ENCODE data around the gene MKRN1.
"Not testable (repeated sequence)": the region's sequence is repeated elsewhere in the genome, so short reads cannot be mapped to it uniquely, and the experiment has no call there.

Gene MKRN1

DNA sequence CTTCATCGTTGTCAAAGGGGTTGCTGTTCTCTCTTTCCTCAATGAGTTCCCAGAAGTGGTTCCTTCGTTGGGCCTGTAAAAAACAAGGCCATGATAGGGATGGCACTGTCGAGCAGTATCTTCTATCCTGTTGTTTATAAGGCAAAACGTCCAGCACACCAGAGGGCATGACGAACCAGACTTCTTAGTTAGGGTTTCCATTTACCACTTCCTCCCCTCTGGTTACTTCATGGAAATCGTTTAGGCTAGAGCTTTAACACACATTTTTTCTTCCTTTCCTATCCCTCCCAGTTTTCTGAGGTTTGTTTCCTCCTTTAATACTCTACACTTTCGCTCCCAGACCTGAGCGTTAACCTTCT lies 24.7 kb downstream of the MKRN1 start:
- TF ChIP-seq, protein P1, sequence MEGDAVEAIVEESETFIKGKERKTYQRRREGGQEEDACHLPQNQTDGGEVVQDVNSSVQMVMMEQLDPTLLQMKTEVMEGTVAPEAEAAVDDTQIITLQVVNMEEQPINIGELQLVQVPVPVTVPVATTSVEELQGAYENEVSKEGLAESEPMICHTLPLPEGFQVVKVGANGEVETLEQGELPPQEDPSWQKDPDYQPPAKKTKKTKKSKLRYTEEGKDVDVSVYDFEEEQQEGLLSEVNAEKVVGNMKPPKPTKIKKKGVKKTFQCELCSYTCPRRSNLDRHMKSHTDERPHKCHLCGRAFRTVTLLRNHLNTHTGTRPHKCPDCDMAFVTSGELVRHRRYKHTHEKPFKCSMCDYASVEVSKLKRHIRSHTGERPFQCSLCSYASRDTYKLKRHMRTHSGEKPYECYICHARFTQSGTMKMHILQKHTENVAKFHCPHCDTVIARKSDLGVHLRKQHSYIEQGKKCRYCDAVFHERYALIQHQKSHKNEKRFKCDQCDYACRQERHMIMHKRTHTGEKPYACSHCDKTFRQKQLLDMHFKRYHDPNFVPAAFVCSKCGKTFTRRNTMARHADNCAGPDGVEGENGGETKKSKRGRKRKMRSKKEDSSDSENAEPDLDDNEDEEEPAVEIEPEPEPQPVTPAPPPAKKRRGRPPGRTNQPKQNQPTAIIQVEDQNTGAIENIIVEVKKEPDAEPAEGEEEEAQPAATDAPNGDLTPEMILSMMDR (IDR thresholded peaks at IDR 0.05; ENCODE audit: low read length): no peak
- TF ChIP-seq EZH2 (IDR thresholded peaks at IDR 0.05; ENCODE audit: borderline replicate concordance, low read length): no peak
- H3K4me3 ChIP-seq (ENCODE audit: low read depth, low read length, poor library complexity, severe bottlenecking): no peak overlapping the region

DNA sequence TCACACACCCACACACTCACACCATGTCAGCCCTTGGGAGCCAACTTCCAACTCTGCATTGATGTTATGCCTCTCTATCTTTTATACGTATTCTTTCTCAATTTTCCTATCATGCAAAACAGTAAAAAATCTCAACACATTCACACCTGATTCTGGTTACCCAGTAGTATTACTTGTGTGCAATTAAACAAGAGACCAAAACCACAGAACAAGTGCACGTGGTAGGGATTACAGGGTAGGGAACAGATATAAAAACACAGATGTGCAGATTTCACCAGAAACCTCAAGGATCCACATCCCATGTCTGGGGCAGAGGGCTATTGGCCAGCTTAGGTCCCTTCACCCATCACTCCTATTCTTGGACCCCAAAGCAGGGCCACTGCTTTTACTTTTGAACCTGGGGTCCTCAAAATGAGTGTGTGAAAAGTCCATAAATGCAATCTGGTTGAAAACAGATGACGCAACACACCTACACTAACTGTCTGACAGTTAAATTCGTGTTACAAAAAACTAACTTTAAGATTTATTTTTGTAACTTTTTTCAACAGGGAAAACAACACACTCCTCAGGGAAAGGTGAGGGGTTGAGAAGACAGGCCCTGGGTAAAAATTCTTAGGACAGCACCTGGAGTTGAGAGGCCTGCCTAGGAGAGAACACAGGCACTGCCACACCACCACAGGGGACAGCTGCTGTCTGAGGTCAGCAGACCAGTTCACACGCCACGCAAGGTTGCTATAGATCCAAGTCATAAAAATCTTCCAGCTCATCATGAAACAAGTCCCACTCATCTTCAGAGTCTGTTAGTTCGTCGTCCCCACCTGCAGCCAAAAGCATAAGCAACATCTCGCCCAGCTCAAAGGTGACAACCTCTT lies 25.3 kb downstream of the MKRN1 start:
- not testable (repeated sequence) for H4K20me1 ChIP-seq (ENCODE audit: insufficient read depth, low read length); H3K27ac ChIP-seq (ENCODE audit: low read depth, low read length, poor library complexity, severe bottlenecking); H2AFZ ChIP-seq (ENCODE audit: low read length); H3K4me2 ChIP-seq (ENCODE audit: low read length); H3K4me3 ChIP-seq (ENCODE audit: low read depth, low read length, poor library complexity, severe bottlenecking); H3K27me3 ChIP-seq (ENCODE audit: insufficient read depth, low read length); H3K9me3 ChIP-seq (ENCODE audit: low read length); H3F3A ChIP-seq (ENCODE audit: insufficient read depth, low read length); H3K79me2 ChIP-seq (ENCODE audit: insufficient read depth, low read length); H3K9ac ChIP-seq (ENCODE audit: low read length); H3K9me2 ChIP-seq (ENCODE audit: low read depth, low read length); H3K4me1 ChIP-seq (ENCODE audit: insufficient read depth, low read length, severe bottlenecking)
- peaks cover 68% of the 10 kb centered on the region for H3K36me3 ChIP-seq (ENCODE audit: insufficient read depth, low read length)

More for the DNA sequence above, 24.7 kb downstream of the MKRN1 start:
- H3K36me3 ChIP-seq (ENCODE audit: insufficient read depth, low read length): peaks cover 74% of the 10 kb centered on the region
- H2AFZ ChIP-seq (ENCODE audit: low read length): no peak overlapping the region
- H3K27ac ChIP-seq (ENCODE audit: low read depth, low read length, poor library complexity, severe bottlenecking): no peak overlapping the region
- no peaks in the 10 kb centered on the region for H3K9me3 ChIP-seq (ENCODE audit: low read length)
- H4K20me1 ChIP-seq (ENCODE audit: insufficient read depth, low read length): no peaks in the 10 kb centered on the region
- no peaks in the 10 kb centered on the region for H3K9me2 ChIP-seq (ENCODE audit: low read depth, low read length)
- H3K4me1 ChIP-seq (ENCODE audit: insufficient read depth, low read length, severe bottlenecking): no peaks in the 10 kb centered on the region
- H3F3A ChIP-seq (ENCODE audit: insufficient read depth, low read length): no peaks in the 10 kb centered on the region
- H3K4me2 ChIP-seq (ENCODE audit: low read length): no peak overlapping the region
- H3K79me2 ChIP-seq (ENCODE audit: insufficient read depth, low read length): no peaks in the 10 kb centered on the region
- no peaks in the 10 kb centered on the region for H3K27me3 ChIP-seq (ENCODE audit: insufficient read depth, low read length)
- no peak overlapping the region for H3K9ac ChIP-seq (ENCODE audit: low read length)

DNA sequence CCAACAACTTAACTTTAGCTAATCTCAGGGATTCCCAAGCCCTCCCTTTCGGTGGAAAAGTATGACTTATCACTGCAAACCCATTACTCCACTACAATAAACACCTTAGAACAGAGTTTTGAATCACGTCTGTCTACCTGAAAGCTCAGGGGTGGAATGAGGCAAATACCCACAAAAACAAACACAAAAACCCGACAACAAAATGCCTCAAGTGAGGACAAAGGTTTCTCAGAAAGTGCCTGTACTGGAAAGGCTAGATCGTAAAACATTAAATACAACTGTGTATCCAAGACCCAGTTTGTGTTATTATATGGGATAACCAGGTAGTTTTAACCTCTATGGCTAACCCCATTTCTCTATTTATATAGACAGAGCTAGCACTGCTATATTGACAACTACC lies 26.0 kb downstream of the MKRN1 start:
- no peaks in the 10 kb centered on the region for H3F3A ChIP-seq (ENCODE audit: insufficient read depth, low read length)
- no peaks in the 10 kb centered on the region for H3K9me2 ChIP-seq (ENCODE audit: low read depth, low read length)
- no peak overlapping the region for H3K4me3 ChIP-seq (ENCODE audit: low read depth, low read length, poor library complexity, severe bottlenecking)
- no peaks in the 10 kb centered on the region for H4K20me1 ChIP-seq (ENCODE audit: insufficient read depth, low read length)
- H3K4me2 ChIP-seq (ENCODE audit: low read length): no peak overlapping the region
- no peak overlapping the region for H2AFZ ChIP-seq (ENCODE audit: low read length)
- no peaks in the 10 kb centered on the region for H3K4me1 ChIP-seq (ENCODE audit: insufficient read depth, low read length, severe bottlenecking)
- H3K9me3 ChIP-seq (ENCODE audit: low read length): no peaks in the 10 kb centered on the region
- no peak overlapping the region for H3K27ac ChIP-seq (ENCODE audit: low read depth, low read length, poor library complexity, severe bottlenecking)
- TF ChIP-seq, protein P1 (IDR thresholded peaks at IDR 0.05; ENCODE audit: low read length): no peak
- no peak for TF ChIP-seq EZH2 (IDR thresholded peaks at IDR 0.05; ENCODE audit: borderline replicate concordance, low read length)
- no peak overlapping the region for H3K9ac ChIP-seq (ENCODE audit: low read length)
- H3K27me3 ChIP-seq (ENCODE audit: insufficient read depth, low read length): no peaks in the 10 kb centered on the region
- no peaks in the 10 kb centered on the region for H3K79me2 ChIP-seq (ENCODE audit: insufficient read depth, low read length)
- peaks cover 60% of the 10 kb centered on the region for H3K36me3 ChIP-seq (ENCODE audit: insufficient read depth, low read length)

DNA sequence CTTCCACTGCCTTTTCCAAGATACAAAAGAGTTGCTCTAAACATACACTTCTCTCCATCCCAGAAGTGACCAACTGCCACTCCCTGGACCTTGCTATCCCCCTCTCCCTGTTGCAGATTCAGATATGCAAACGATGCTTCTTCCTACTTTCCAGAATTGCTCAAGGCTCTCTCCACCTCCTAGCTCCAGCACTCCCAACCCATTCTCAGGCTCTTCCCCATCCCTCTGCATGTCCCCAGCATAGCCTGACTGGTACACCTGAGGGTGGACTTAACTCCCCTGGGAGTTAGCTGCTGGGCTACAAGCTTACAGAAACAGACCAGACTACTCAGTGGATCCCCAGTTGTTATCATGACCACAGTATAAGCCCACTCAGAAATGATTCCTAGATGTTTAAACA lies 27.6 kb downstream of the MKRN1 start:
- Histone ChIP-seq H3K4me2 (ENCODE audit: low read length) (no peak overlapping the region), H4K20me1 (ENCODE audit: insufficient read depth, low read length) (no peaks in the 10 kb centered on the region), H3K79me2 (ENCODE audit: insufficient read depth, low read length) (no peaks in the 10 kb centered on the region), H3K9me3 (ENCODE audit: low read length) (no peaks in the 10 kb centered on the region), H2AFZ (ENCODE audit: low read length) (no peak overlapping the region), H3K4me1 (ENCODE audit: insufficient read depth, low read length, severe bottlenecking) (no peaks in the 10 kb centered on the region), H3K36me3 (ENCODE audit: insufficient read depth, low read length) (peaks cover 45% of the 10 kb centered on the region), H3K9ac (ENCODE audit: low read length) (no peak overlapping the region), H3F3A (ENCODE audit: insufficient read depth, low read length) (no peaks in the 10 kb centered on the region), H3K4me3 (ENCODE audit: low read depth, low read length, poor library complexity, severe bottlenecking) (no peak overlapping the region), H3K9me2 (ENCODE audit: low read depth, low read length) (no peaks in the 10 kb centered on the region), H3K27ac (ENCODE audit: low read depth, low read length, poor library complexity, severe bottlenecking) (no peak overlapping the region), H3K27me3 (ENCODE audit: insufficient read depth, low read length) (no peaks in the 10 kb centered on the region)
- no peak for TF ChIP-seq EZH2 (IDR thresholded peaks at IDR 0.05; ENCODE audit: borderline replicate concordance, low read length)
- TF ChIP-seq, protein P1 (IDR thresholded peaks at IDR 0.05; ENCODE audit: low read length): no peak

Measured in OCI-LY1 (cell line).